Measurements from ENCODE around the gene MAP7.
"Not testable (repeated sequence)": the region's sequence is repeated elsewhere in the genome, so short reads cannot be mapped to it uniquely, and the experiment has no call there.

Gene MAP7

DNA sequence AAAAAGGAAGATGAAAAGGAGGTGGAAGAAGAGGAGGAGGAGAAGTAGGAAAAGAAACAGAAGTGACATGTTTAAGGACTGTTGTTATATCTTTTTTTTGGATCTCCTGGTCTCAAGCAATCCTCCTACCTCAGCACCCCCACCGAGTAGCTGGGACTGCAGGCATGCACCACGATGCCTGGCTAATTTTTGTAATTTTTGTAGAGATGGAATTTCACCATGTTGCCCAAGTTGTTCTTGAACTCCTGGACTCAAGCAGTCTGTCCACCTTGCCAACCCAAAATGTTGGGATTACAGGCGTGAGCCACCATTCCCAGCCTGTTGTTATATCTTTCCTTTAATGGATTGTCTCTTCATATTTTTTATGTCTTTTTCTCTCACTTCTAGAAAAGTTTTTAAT, 241.1 kb downstream of the MAP7 start:
- Histone ChIP-seq H3K79me2 (ENCODE audit: low read length) (no peaks in the 10 kb centered on the region), H3K4me1 (ENCODE audit: low read length) (no peaks in the 10 kb centered on the region), H2AFZ (ENCODE audit: low read depth, low read length) (no peak overlapping the region), H3K27me3 (ENCODE audit: low read depth, low read length) (no peaks in the 10 kb centered on the region), H3K36me3 (replicated peaks; ENCODE audit: low read depth, low read length) (no peaks in the 10 kb centered on the region), H3K4me2 (ENCODE audit: low read length) (no peak overlapping the region), H4K20me1 (ENCODE audit: insufficient read depth, low read length) (no peaks in the 10 kb centered on the region), H3K9me3 (ENCODE audit: insufficient read depth, low read length) (no peaks in the 10 kb centered on the region), H3K9ac (ENCODE audit: low read length) (no peak overlapping the region), H3K27ac (ENCODE audit: low read length) (no peak overlapping the region), H3K4me3 (ENCODE audit: low read length) (no peak overlapping the region)
- TF ChIP-seq, protein P1, sequence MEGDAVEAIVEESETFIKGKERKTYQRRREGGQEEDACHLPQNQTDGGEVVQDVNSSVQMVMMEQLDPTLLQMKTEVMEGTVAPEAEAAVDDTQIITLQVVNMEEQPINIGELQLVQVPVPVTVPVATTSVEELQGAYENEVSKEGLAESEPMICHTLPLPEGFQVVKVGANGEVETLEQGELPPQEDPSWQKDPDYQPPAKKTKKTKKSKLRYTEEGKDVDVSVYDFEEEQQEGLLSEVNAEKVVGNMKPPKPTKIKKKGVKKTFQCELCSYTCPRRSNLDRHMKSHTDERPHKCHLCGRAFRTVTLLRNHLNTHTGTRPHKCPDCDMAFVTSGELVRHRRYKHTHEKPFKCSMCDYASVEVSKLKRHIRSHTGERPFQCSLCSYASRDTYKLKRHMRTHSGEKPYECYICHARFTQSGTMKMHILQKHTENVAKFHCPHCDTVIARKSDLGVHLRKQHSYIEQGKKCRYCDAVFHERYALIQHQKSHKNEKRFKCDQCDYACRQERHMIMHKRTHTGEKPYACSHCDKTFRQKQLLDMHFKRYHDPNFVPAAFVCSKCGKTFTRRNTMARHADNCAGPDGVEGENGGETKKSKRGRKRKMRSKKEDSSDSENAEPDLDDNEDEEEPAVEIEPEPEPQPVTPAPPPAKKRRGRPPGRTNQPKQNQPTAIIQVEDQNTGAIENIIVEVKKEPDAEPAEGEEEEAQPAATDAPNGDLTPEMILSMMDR (IDR thresholded peaks at IDR 0.05; ENCODE audit: low read depth, low read length), result no peak
- no peak for TF ChIP-seq EZH2phosphoT487 (IDR thresholded peaks at IDR 0.05; ENCODE audit: low read depth)

DNA sequence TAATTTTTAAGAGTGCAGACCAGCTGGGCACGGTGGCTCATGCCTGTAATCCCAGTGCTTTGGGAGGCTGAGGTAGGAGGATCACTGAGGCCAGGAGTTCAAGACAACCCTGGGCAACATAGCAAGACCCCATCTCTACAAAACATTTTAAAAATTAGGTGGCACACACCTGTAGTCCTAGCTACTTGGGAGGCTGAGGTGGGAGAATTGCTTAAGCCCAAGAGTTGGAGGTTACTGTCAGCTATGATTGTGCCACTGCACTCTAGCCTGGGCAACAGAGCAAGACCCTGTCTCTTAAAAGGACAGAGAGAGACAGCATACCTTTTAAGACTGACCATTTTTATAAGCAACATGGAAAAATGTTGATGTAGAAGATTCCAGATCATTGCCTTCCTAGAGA, 241.8 kb downstream of the MAP7 start:
- not testable (repeated sequence) for H3K4me2 ChIP-seq (ENCODE audit: low read length); H3K27me3 ChIP-seq (ENCODE audit: low read depth, low read length); H3K27ac ChIP-seq (ENCODE audit: low read length); H3K9ac ChIP-seq (ENCODE audit: low read length); H3K79me2 ChIP-seq (ENCODE audit: low read length); H3K36me3 ChIP-seq (replicated peaks; ENCODE audit: low read depth, low read length); H3K4me1 ChIP-seq (ENCODE audit: low read length); H4K20me1 ChIP-seq (ENCODE audit: insufficient read depth, low read length); H3K4me3 ChIP-seq (ENCODE audit: low read length); H3K9me3 ChIP-seq (ENCODE audit: insufficient read depth, low read length); H2AFZ ChIP-seq (ENCODE audit: low read depth, low read length)

DNA sequence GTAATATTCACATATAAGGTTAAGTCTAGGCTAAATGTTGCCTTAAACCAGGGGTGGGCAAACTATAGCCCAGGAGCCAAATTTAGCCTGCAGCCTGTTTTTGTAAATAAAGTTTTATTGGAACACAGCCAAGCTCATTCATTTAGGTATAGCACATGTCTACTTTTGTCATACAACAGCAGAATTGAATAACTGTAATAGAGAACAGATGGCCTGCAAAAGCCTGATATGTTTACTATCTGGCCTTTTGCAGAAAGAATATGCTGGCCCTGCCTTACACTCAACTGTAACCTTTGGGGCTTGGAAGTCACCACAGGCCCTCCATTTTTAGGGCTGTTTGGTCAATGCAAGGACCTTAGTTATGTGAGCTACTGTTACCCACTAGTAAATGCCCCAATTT, 242.9 kb downstream of the MAP7 start:
- Histone ChIP-seq H2AFZ (ENCODE audit: low read depth, low read length) (no peak overlapping the region), H3K27me3 (ENCODE audit: low read depth, low read length) (no peaks in the 10 kb centered on the region), H3K4me2 (ENCODE audit: low read length) (no peak overlapping the region), H3K4me1 (ENCODE audit: low read length) (no peaks in the 10 kb centered on the region), H3K9ac (ENCODE audit: low read length) (no peak overlapping the region), H4K20me1 (ENCODE audit: insufficient read depth, low read length) (no peaks in the 10 kb centered on the region), H3K4me3 (ENCODE audit: low read length) (no peak overlapping the region), H3K27ac (ENCODE audit: low read length) (no peak overlapping the region), H3K79me2 (ENCODE audit: low read length) (no peaks in the 10 kb centered on the region), H3K36me3 (replicated peaks; ENCODE audit: low read depth, low read length) (no peaks in the 10 kb centered on the region), H3K9me3 (ENCODE audit: insufficient read depth, low read length) (no peaks in the 10 kb centered on the region)
- TF ChIP-seq, protein P1 (IDR thresholded peaks at IDR 0.05; ENCODE audit: low read depth, low read length), result no peak
- TF ChIP-seq EZH2phosphoT487 (IDR thresholded peaks at IDR 0.05; ENCODE audit: low read depth), result no peak

DNA sequence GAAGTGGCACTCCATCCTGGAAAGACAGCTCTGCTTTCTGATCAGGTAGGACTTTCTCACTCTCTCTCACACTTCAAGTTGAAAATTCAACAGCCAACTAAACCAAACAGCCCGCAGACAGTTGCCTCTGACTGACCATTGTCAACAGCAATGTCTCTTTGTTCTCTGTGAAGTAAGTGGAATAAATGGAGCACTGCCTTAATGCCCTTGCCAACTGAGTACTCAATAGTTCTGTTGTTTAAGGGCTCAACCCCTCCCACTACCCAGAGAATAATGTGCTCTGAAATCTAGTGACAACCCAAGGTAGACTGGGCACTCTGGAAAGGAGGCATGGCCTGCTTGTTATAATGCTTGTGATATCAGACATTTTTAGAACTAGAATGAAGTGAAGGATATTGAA, 243.8 kb downstream of the MAP7 start:
- H4K20me1 ChIP-seq (ENCODE audit: insufficient read depth, low read length), result no peaks in the 10 kb centered on the region
- no peak overlapping the region for H3K4me3 ChIP-seq (ENCODE audit: low read length)
- no peak overlapping the region for H3K27ac ChIP-seq (ENCODE audit: low read length)
- no peaks in the 10 kb centered on the region for H3K79me2 ChIP-seq (ENCODE audit: low read length)
- no peaks in the 10 kb centered on the region for H3K9me3 ChIP-seq (ENCODE audit: insufficient read depth, low read length)
- H3K4me2 ChIP-seq (ENCODE audit: low read length), result no peak overlapping the region
- no peak overlapping the region for H2AFZ ChIP-seq (ENCODE audit: low read depth, low read length)
- no peaks in the 10 kb centered on the region for H3K4me1 ChIP-seq (ENCODE audit: low read length)
- TF ChIP-seq EZH2phosphoT487 (IDR thresholded peaks at IDR 0.05; ENCODE audit: low read depth), result no peak
- TF ChIP-seq, protein P1 (IDR thresholded peaks at IDR 0.05; ENCODE audit: low read depth, low read length), result no peak
- no peaks in the 10 kb centered on the region for H3K27me3 ChIP-seq (ENCODE audit: low read depth, low read length)
- no peaks in the 10 kb centered on the region for H3K36me3 ChIP-seq (replicated peaks; ENCODE audit: low read depth, low read length)
- no peak overlapping the region for H3K9ac ChIP-seq (ENCODE audit: low read length)

DNA sequence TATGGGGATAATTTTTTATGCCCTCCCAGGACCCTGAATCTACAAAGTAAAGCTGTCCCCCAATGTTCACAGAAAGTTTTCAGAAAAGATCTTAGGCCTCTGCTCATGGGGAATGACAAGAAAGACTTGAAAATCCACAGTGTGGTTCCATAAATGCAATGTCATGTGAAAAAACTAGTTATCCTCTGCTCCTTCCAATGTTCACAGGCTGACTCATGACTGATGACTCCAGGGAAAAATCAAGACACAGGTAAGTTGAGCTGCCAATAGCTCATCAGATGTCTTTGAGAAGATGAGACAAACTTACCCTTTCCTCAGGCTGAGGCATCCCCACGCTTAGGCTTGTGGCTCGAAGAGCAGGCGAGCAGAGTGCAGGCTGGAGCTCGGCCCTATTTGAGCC, 245.8 kb downstream of the MAP7 start:
- Histone ChIP-seq H3K36me3 (replicated peaks; ENCODE audit: low read depth, low read length) (no peaks in the 10 kb centered on the region), H3K4me3 (ENCODE audit: low read length) (no peak overlapping the region), H4K20me1 (ENCODE audit: insufficient read depth, low read length) (no peaks in the 10 kb centered on the region), H3K27ac (ENCODE audit: low read length) (no peak overlapping the region), H3K27me3 (ENCODE audit: low read depth, low read length) (no peaks in the 10 kb centered on the region), H3K4me2 (ENCODE audit: low read length) (no peak overlapping the region), H2AFZ (ENCODE audit: low read depth, low read length) (no peak overlapping the region), H3K9ac (ENCODE audit: low read length) (no peak overlapping the region), H3K79me2 (ENCODE audit: low read length) (no peaks in the 10 kb centered on the region), H3K4me1 (ENCODE audit: low read length) (no peaks in the 10 kb centered on the region), H3K9me3 (ENCODE audit: insufficient read depth, low read length) (no peaks in the 10 kb centered on the region)
- TF ChIP-seq, protein P1 (IDR thresholded peaks at IDR 0.05; ENCODE audit: low read depth, low read length), result no peak
- TF ChIP-seq EZH2phosphoT487 (IDR thresholded peaks at IDR 0.05; ENCODE audit: low read depth), result no peak

Data from OCI-LY3 (cell line).